PFSK-1 (cell line): ENCODE results near the gene EIPR1.

Source experiments
- FOXP2 ChIP-seq: optimal IDR thresholded peaks from 2 replicates; pipeline ENCODE3; 2011; ENCODE audit warnings: borderline replicate concordance, control low read depth, inconsistent platforms; ENCODE audit not compliant: insufficient read depth; ENCODE audit errors: extremely low read length, extremely low read depth
- POLR2AphosphoS5 ChIP-seq: IDR thresholded peaks from 2 replicates; pipeline ENCODE4 v1.6.1; 2012; ENCODE audit warnings: low read depth, mild to moderate bottlenecking, control low read depth, low read length, moderate library complexity
- SIN3A ChIP-seq: IDR thresholded peaks from 2 replicates; pipeline ENCODE4 v1.6.1; 2012; ENCODE audit warnings: mild to moderate bottlenecking, low read length, moderate library complexity, borderline replicate concordance; ENCODE audit not compliant: insufficient read depth
- TAF1 ChIP-seq: IDR thresholded peaks from 2 replicates; pipeline ENCODE4 v1.6.1; 2012; ENCODE audit warnings: low read length, control low read depth, borderline replicate concordance; ENCODE audit not compliant: insufficient read depth
- TF ChIP-seq, protein P1 (sequence below), 2 experiments: IDR thresholded peaks; 2 replicates each; pipeline versions ENCODE4 v1.6.1 to v1.8.0; 2011 to 2012; ENCODE audit warnings: low read depth in 2 of 2, low read length in 2 of 2, control low read depth in 1 of 2, inconsistent platforms in 1 of 2, mild to moderate bottlenecking in 1 of 2, moderate library complexity in 1 of 2; ENCODE audit not compliant: insufficient read depth in 1 of 2

Gene EIPR1

DNA sequence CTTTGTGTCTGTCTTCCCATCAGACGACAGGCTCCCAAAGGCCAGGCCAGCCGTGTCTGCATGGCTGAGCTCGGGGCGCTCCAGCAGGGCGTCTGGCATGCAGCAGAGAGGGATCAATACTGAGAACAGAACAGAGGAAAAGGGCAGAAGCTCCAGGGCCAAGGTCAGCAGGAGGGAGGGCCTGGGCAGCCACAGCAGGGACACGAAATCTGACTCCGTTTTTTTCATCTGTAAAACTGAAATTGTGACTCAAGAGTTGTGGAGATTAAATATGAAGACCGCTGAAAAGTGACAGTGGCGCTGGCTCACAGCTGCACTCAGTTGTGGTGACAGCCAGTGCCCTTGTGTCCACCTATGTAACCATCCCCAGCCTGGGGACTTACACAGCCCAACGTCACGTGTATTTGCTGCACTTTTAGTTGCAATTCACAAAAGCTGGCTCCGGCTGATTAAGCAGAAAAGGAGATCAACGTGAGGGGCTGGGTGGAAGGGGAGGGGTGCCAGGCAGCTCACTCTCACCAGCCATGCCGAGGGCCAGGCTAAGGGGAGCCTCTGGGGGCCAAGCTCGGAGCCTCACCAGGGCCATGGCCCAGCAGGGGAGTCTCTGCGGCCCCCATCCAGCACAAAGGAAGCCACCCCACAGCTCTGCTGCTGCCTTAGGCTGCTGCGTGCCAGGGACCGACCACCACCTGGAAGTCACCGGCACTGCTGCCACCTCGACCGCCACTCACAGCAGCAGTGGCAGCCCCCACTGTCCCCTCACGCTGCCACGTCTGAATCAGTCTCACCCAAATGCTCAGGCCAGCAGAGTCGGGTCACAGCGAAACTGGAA, 74.7 kb downstream of the EIPR1 start:
- TF ChIP-seq TAF1 (no peak), FOXP2 (no peak), POLR2AphosphoS5 (no peak)
- TF ChIP-seq, protein P1, sequence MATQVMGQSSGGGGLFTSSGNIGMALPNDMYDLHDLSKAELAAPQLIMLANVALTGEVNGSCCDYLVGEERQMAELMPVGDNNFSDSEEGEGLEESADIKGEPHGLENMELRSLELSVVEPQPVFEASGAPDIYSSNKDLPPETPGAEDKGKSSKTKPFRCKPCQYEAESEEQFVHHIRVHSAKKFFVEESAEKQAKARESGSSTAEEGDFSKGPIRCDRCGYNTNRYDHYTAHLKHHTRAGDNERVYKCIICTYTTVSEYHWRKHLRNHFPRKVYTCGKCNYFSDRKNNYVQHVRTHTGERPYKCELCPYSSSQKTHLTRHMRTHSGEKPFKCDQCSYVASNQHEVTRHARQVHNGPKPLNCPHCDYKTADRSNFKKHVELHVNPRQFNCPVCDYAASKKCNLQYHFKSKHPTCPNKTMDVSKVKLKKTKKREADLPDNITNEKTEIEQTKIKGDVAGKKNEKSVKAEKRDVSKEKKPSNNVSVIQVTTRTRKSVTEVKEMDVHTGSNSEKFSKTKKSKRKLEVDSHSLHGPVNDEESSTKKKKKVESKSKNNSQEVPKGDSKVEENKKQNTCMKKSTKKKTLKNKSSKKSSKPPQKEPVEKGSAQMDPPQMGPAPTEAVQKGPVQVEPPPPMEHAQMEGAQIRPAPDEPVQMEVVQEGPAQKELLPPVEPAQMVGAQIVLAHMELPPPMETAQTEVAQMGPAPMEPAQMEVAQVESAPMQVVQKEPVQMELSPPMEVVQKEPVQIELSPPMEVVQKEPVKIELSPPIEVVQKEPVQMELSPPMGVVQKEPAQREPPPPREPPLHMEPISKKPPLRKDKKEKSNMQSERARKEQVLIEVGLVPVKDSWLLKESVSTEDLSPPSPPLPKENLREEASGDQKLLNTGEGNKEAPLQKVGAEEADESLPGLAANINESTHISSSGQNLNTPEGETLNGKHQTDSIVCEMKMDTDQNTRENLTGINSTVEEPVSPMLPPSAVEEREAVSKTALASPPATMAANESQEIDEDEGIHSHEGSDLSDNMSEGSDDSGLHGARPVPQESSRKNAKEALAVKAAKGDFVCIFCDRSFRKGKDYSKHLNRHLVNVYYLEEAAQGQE (IDR thresholded peaks at IDR 0.05; ENCODE audit: insufficient read depth in 1 of 2, low read depth in 2 of 2, low read length in 2 of 2): no peak

DNA sequence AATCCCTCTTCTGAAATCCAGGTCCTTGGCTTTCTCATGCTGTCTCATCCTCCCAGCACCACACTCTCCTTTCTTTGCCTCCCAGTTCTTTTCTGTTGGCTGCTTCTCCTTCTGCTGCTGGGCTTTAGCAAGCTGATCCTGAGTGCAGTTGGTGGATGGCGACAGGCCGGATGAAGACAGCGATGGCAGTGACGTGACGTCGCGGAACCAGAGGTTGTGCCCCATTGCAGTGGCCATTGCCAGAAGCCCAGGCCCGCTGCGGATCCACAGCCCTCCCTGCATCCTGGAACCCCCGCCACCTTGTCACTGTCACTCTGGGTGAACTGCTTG, 75.2 kb downstream of the EIPR1 start:
- TF ChIP-seq, protein P1 (IDR thresholded peaks at IDR 0.05; ENCODE audit: insufficient read depth in 1 of 2, low read depth in 2 of 2, low read length in 2 of 2): no peak
- no peak for TF ChIP-seq SIN3A

DNA sequence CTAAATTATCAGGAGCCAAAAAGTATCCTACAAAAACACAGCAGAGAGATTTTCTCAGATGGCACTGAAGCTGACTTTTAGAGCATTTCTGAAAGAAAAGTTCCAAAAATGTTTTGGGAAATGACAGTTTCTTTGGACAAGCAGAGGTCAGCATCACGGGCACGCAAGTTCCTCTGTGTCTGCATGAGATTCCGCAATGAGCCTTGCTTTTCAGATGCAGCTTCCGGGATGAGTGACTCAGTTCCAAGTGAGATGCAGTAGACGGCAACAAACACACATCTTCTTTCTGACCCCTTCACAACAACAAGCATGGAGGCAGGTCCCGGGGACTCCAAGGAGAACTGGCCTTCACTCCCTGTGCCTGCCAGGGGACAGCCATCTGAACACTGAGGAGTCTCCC, 76.6 kb downstream of the EIPR1 start:
- TF ChIP-seq FOXP2 (no peak), TAF1 (no peak), POLR2AphosphoS5 (no peak), SIN3A (no peak)
- TF ChIP-seq, protein P1 (IDR thresholded peaks at IDR 0.05; ENCODE audit: insufficient read depth in 1 of 2, low read depth in 2 of 2, low read length in 2 of 2): no peak

DNA sequence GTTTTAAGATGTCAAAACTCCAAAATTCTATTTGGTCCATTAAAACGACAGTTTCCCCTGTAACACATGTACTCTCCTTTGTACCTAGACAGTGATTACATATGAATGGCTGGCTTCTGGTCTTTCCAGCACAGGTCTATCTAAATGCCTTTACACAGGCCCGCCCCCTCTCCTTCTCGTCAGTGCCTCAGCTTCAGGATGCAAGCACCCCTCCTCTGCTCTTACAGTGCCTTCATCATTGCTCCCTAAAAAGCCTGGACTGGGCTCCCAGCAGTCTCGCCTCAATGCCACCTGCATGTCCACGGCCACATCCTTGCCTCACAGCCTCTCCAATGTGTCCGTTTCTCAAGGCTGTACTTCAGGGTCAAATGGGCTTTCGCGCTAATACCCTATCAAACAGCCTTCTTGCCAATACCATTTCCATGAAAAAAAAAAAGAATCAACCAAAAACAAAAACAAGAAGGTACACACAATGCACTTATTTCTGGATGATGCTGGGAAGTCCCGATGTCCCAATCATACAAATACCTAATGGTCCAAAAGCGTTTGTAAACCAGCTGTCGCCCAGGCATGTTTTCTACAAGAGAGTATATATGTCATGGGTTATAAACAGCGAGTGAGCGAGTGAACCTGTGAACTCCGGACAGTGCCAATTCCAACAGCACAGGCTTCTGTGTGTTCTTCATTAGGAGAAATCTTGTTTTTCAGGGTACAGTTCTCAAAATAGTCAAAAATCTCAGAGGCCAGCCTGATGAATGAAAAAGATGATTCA, 77.2 kb downstream of the EIPR1 start:
- TF ChIP-seq TAF1: no peak
- TF ChIP-seq FOXP2: no peak
- TF ChIP-seq POLR2AphosphoS5: no peak
- TF ChIP-seq SIN3A: no peak
- TF ChIP-seq, protein P1 (IDR thresholded peaks at IDR 0.05; ENCODE audit: insufficient read depth in 1 of 2, low read depth in 2 of 2, low read length in 2 of 2): no peak
